Fibroblast of peridontal ligament (primary cell): ENCODE measurements around the gene KIZ.
"Not testable (repeated sequence)": the region's sequence is repeated elsewhere in the genome, so short reads cannot be mapped to it uniquely, and the experiment has no call there.

Experiments used
- DNase-seq: peaks from one replicate; pipeline ENCODE4 v3.0.0-alpha.2; 2010; ENCODE audit errors: extremely low read depth

KIZ gene

GRCh38 chr20:21228511-21228910 lies 102.6 kb downstream of the KIZ start:
- no peak for DNase-seq

GRCh38 chr20:21229163-21229562 lies 103.3 kb downstream of the KIZ start:
- peak; percentile 29 for DNase-seq

GRCh38 chr20:21230220-21230619 lies 104.3 kb downstream of the KIZ start:
- no peak for DNase-seq

DNA sequence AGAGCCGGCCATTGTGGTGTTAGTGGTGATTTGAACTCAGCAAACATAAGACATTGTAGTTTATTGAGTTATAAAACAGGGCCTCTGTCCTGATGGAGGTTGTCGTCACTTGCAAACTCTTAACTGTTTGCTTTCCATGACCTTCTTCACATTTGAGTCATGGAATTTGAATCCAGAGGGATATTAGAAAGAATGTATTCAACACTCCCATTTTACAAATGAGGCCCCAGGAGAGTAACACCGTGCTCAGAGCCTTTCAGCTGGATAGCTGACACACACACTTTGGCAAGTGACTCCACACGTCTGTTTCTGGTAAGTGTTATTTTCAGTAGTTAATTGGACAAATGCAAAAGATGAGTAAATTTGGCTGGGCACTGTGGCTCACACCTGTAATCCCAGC lies 104.8 kb downstream of the KIZ start:
- peak; percentile 39 for DNase-seq

- no peak for DNase-seq
Observed at GRCh38 chr20:21232546-21233280, 106.8 kb downstream of the KIZ start.

DNA sequence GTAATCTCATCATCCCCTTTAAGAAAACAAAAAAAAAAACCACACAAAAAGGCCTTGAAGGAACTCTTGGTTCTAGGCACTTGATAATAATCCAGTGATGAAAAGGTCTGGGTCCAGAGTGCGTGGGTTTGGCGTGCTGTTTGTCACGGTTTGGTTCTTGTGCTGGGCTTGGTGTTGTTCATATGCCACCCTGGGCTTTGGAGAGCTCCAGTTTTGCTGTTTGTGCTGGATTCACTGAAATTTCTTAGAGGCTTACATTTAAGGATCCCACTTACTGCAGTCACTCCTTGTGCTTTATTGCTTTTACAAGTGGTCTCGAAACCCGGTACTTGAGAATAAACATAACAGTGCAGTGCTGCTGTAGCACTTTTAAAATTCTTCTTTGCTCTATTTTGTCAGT lies 108.4 kb downstream of the KIZ start:
- no peak for DNase-seq

DNA sequence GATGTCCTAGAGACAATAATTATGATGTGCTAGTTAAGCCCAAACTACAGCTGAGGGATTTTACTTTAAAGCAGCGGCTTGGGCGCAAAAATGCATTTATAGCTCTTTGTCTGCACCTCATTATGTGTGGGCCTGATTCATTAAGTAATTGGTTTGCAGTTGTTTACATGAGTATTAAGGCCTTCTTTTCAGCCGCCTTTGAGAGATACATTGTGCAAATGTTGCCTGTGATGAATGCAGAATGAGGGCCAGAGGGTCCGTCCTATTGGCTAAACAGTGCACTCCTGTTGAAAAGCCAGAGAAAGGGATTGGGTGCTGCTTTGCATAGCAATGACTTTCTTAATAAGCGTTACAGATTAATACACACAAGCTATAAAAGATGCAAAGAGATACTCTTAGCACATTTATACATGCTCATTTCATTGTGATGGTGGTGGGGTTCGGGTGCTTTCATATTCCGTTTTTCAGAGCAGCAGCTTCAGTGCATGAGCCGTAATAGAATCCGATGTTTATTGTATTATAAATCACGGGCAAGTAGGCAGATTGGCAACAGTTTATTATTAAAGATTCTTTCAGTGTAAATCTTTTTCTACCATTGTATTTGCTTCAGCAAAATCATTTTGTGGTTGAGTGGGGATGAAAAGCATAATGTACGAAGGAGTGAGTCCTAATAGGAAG lies 109.1 kb downstream of the KIZ start:
- DNase-seq: no peak

DNA sequence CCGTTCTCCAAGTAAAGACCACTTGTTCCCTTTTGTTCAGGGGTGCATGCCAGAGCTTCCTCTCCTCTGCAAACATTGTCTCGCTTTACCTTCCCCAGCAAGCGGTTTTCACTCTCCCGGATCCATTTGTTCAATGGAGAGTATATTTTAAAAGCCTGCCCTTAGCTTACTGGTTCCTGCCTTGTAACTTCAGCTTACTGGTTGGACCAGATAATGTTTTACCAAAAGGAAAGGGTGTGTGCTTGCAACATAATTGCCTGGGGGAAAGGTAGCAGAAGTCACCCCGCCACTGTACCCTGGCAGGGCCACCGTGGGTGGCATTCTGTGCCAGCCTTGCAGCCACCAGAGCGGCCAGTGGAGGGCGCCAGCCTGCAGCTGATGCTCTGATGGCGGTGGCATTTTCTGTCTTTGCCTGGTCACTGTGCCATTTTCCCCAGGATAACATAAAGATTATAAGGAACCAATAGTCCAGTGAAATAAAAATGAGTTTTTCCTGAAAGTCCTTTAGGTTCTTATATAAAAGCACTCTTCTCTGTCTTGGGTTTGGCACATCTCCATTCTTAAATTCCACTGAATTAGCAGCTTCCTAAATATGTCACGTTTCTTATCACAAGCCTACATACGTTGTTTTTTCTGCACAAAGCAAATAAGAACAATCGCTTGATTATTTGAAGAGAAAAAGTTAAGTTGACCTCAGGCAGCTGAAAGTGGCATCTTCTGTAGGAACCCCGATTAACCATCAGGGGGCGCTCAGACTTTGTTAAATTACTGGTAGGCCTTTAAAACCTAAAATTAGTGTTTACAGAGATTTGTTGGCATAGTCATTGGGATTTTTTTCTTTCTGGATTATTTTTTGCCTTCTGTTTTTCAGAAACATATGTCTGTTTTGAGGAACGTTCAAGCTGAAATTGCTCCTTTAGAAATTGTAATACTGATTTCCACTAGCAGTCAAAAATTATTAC lies 109.9 kb downstream of the KIZ start:
- DNase-seq: peak; percentile 84

DNA sequence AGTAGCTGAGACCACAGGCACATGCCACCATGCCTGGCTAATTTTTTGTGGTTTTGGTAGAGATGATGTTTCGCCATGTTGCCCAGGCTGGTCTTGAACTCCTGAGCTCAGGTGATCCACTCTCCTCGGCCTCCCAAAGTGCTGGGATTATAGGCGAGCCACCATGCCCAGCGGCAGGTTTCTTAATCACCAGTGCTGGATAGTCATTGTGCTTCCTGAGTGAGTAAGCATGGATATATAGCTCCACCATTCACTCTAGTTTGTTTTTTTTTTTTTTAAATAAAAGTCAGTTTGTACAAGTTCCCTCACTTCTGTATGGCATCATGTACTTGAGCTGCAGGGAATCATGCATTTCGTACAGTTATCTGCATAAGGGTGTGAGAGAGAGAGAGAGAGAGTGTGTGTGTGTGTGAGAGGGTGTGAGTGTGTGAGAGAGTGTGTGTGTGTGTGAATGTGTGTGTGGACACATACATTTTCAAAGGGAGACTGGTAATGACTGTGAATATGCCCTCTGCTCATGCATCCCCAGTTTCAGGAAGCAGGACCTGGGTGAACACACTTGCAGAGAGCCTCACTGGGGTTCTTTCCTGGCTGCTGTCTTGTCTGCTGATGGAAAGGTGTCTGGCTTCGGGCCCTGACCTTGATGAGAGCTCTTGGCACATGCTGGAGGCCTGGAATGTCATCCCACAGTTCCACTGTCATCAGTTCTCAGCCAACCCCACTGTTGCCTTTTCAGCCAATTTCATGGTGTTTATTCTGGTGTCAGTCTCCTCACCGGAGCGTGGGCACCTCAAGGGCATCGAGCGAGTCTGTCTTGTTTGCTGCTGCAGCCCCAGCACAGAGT lies 112.3 kb downstream of the KIZ start:
- DNase-seq: no peak

- no peak for DNase-seq
Observed at GRCh38 chr20:21238818-21239536, 113.1 kb downstream of the KIZ start.

GRCh38 chr20:21240394-21240793 lies 114.5 kb downstream of the KIZ start:
- no peak for DNase-seq

DNA sequence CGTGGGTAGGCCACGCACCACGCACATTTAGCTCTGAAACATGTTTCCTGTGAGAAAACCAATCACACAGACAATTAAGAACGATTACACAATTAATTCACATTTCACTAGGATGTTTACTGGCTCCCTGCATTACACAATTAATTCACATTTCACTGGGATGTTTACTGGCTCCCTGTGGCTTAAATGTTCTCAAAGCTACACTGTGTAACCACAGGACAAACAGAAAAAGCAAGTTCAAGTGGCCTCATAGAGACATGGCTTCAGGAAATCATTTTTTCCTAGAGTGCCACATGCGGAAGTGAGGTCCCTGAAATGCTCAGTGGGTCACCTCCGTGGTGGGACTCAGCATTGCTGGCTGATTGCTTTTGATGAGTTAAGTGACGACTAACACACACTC lies 115.5 kb downstream of the KIZ start:
- DNase-seq: no peak

DNA sequence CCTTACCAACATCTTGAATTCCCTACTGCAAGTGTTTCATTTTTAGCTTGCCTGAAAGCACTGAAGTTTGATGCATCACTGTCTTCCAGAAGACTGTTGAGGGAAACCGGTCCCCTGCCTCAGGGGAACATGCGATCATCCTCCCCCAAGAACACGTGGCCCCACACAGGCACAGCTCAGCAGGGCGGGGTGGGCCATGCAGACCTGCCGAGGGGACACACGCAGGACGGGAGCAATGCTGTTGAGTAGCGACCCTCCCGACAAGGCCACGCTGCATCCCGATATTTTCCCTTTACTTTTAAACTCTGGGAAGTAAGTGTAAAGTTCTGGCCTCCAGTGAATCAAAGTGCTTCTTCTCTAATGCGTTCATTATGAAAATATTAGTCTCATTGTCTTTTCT lies 117.9 kb downstream of the KIZ start:
- no peak for DNase-seq

DNA sequence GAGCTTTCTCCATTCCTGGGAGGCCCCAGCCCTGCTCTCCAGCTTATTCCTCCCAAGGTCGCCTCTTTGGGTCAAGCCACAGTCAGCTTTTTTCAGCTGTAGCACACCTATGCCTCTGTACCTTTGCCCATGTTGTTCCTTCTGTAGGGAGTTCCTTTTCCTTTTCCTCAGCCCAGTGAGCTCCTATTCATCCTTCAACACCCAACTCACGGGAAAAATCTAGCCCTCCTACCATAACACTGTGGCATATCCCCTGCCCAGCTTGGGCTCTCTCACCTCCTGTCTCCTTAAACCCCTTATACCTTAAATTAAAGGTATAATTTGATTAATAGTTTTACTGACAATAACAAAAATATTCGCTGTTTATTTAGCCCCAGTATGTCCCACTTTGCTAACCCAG lies 118.9 kb downstream of the KIZ start:
- no peak for DNase-seq

GRCh38 chr20:21246161-21246560 lies 120.3 kb downstream of the KIZ start:
- DNase-seq: no peak

DNA sequence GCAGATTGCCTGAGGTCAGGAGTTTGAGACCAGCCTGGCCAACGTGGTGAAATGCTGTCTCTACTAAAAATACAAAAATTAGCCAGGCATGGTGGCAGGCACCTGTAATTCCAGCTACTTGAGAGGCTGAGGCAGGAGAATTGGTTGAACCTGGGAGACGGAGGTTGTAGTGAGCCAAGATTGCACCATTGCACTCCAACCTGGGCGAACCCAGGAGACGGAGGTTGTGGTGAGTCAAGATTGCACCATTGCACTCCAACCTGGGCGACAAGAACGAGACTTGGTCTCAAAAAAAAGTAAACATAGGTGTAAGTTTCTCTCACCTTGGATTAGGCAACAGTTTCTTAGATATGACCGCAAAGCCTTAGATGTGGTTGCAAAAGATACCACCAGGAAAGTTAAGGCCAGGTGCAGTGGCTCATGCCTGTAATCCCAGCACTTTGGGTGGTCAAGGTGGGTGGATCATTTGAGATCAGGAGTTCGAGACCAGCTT lies 121.8 kb downstream of the KIZ start:
- DNase-seq: not testable (repeated sequence)

- DNase-seq: peak; percentile 7
Observed at GRCh38 chr20:21251278-21251677, 125.4 kb downstream of the KIZ start.

- no peak for DNase-seq
Observed at GRCh38 chr20:21257192-21257591, 131.3 kb downstream of the KIZ start.

- no peak for DNase-seq
Observed at GRCh38 chr20:21258411-21258810, 132.5 kb downstream of the KIZ start.

DNA sequence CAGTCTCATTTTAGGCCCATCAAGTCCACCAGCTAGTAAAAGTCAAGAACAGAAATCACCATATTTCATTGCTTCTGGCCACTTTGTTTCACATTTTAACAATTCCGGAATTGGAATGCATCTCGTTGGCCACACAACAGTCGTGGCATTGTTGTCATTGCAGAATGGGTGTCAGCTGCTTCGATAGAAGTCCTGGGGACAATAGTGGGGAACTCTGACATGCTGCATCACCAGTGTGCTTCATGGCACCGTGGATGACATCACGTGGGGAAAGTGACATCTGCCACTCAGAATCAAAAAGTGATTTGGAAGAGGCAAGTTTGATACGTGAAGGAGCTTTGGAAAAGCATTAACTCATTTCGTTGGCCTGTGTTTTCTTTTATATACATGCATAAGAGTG lies 133.5 kb downstream of the KIZ start:
- no peak for DNase-seq

DNA sequence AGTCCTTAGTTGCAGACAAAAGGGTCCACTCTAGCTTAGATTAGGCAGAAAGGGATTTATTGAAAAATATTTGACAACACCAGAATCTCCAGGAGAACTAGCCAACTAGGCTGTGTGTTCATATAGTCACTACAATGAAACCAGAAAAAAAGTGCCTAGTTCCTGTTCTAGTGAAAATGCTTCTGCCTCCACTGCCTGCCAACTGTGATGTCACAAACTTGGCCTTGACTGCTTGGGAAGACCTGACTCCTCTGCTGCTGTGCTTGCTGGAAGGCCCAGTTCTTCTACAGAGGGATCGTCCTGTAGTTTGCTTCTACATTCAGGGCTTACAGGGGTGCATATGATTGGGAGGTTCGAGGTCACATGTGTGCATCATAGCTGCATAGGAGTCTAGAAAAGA lies 136.9 kb downstream of the KIZ start:
- peak; percentile 10 for DNase-seq
